ENCODE measurements around the gene ARMC6. TPM values are rescaled to one million over a fixed set of nuclear protein-coding genes. Genes with fewer than 3 reads are reported as not detected.

The ARMC6 gene
- total RNA-seq, 1 donor from 2014 or later: 36.0 TPM

DNA sequence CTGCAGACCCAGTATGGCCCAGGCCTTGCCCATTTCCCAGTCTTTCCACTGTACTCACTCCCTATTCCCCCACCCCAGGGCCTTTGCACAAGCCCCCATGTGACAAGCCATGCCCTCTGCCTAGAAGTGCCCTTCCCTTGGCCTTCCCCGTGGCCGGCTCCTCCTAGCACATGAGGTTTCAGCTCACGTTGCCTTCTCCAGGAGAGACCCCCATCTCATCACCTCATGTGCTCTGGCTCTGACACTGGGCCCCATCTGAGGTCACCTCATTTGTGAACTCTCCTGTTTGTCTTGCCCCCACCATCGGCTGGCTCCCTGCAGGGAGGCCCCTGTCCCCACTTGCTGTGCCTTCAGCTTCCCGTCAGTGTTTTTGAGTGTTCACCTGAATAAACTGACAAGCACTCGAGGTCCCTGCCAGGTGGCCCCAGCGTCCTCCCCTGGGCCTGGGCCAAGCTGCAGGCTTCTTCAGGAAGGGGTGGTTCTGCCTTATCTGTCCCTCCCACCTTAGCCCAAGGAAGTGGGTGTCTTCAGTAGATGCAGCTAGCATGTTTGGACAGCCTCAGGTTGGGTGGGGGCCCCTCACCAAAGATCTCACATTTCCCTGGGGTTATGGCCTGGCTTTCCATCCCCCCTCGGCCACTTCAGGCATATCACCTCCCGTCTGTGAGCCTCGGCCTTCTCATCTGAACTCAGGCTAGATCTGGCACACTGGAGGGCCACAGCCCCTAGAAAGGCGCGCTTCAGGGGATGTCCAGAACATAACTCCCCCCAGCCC is 26.6 kb downstream of the ARMC6 start:
- H3K9me3 Mint-ChIP-seq (ENCODE audit: unreplicated experiment): no peaks in the 10 kb centered on the region
- Histone ChIP-seq H4K20me1 (ENCODE audit: insufficient read depth, low read length) (peaks cover 6% of the 10 kb centered on the region), H3K27ac (ENCODE audit: low read depth, low read length) (no peak overlapping the region), H3K79me2 (ENCODE audit: insufficient read depth, low read length) (no peaks in the 10 kb centered on the region), H3K4me2 (ENCODE audit: low read length) (no peak overlapping the region), H3K4me3 (ENCODE audit: insufficient read depth, low read depth, low read length) (no peak overlapping the region), H3K27me3 (ENCODE audit: insufficient read depth, low read length) (no peaks in the 10 kb centered on the region), H3K9ac (ENCODE audit: low read length) (no peak overlapping the region), H2AFZ (ENCODE audit: low read depth, low read length) (no peak overlapping the region), H3K36me3 (ENCODE audit: insufficient read depth, low read length) (peaks cover 4% of the 10 kb centered on the region), H3K4me1 (ENCODE audit: insufficient read depth, low read length) (peaks cover 20% of the 10 kb centered on the region), H3K9me3 (ENCODE audit: insufficient read depth, low read depth, low read length) (no peaks in the 10 kb centered on the region)
- no peaks in the 10 kb centered on the region for H3K27me3 Mint-ChIP-seq (ENCODE audit: low read depth, unreplicated experiment)
- peaks cover 14% of the 10 kb centered on the region for H3K4me1 Mint-ChIP-seq (ENCODE audit: low read depth, unreplicated experiment)
- no peak overlapping the region for H3K27ac Mint-ChIP-seq (ENCODE audit: unreplicated experiment)
- TF ChIP-seq EZH2 (IDR thresholded peaks at IDR 0.05; ENCODE audit: insufficient read depth, low read length) (no peak), CTCF (IDR thresholded peaks at IDR 0.05; ENCODE audit: insufficient read depth, low read depth, low read length) (no peak)
- no peak overlapping the region for H3K4me3 Mint-ChIP-seq (ENCODE audit: unreplicated experiment)
- FAIRE-seq (no peak), DNase-seq (ENCODE audit: low read depth) (no peak)
- peaks cover 16% of the 10 kb centered on the region for H3K36me3 Mint-ChIP-seq (ENCODE audit: low read depth, unreplicated experiment)

GRCh38 chr19:19061506-19061905 is 28.1 kb downstream of the ARMC6 start:
- TF ChIP-seq CTCF (IDR thresholded peaks at IDR 0.05; ENCODE audit: insufficient read depth, low read depth, low read length): no peak
- no peak for TF ChIP-seq EZH2 (IDR thresholded peaks at IDR 0.05; ENCODE audit: insufficient read depth, low read length)
- Histone ChIP-seq H3K9ac (ENCODE audit: low read length) (no peak overlapping the region), H3K27ac (ENCODE audit: low read depth, low read length) (no peak overlapping the region), H4K20me1 (ENCODE audit: insufficient read depth, low read length) (peaks cover 6% of the 10 kb centered on the region), H3K27me3 (ENCODE audit: insufficient read depth, low read length) (no peaks in the 10 kb centered on the region), H2AFZ (ENCODE audit: low read depth, low read length) (no peak overlapping the region), H3K4me3 (ENCODE audit: insufficient read depth, low read depth, low read length) (no peak overlapping the region), H3K9me3 (ENCODE audit: insufficient read depth, low read depth, low read length) (no peaks in the 10 kb centered on the region), H3K36me3 (ENCODE audit: insufficient read depth, low read length) (no peaks in the 10 kb centered on the region), H3K4me2 (ENCODE audit: low read length) (no peak overlapping the region), H3K4me1 (ENCODE audit: insufficient read depth, low read length) (peaks cover 22% of the 10 kb centered on the region), H3K79me2 (ENCODE audit: insufficient read depth, low read length) (no peaks in the 10 kb centered on the region)
- peaks cover 14% of the 10 kb centered on the region for H3K4me1 Mint-ChIP-seq (ENCODE audit: low read depth, unreplicated experiment)
- no peaks in the 10 kb centered on the region for H3K27me3 Mint-ChIP-seq (ENCODE audit: low read depth, unreplicated experiment)
- no peak overlapping the region for H3K4me3 Mint-ChIP-seq (ENCODE audit: unreplicated experiment)
- peak overlapping the region; percentile 41 for H3K27ac Mint-ChIP-seq (ENCODE audit: unreplicated experiment)
- FAIRE-seq (no peak), DNase-seq (ENCODE audit: low read depth) (no peak)
- H3K36me3 Mint-ChIP-seq (ENCODE audit: low read depth, unreplicated experiment): peaks cover 16% of the 10 kb centered on the region
- no peaks in the 10 kb centered on the region for H3K9me3 Mint-ChIP-seq (ENCODE audit: unreplicated experiment)

All from astrocyte (in vitro differentiated cells and primary cell).